ENCODE results near the gene SYNPR. TPM values are rescaled to one million over a fixed set of nuclear protein-coding genes. Genes with fewer than 3 reads are reported as not detected.

SYNPR gene
- total RNA-seq, 4 donors from 2014 or later = not detected

DNA sequence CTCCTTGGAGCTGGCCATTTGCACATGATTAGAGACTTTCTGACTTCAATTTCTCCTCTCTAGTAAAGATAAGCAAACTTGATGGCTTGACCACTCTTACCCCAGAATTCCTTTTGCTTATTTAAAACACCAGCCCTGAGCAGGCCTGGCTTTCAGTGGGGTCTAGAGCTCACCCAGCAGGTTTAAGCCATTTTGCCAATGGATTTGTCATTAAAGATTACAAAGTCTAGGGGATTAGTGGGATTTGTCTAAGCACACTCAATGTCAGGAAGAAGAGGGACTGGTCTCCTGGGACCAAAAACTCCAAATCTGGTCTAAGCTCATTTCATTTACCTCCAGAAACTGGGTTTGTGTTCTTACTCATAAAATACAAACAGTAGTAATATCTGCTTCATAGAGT, 317.1 kb downstream of the SYNPR start:
- DNase-seq = no peak
- TF ChIP-seq, protein P1, sequence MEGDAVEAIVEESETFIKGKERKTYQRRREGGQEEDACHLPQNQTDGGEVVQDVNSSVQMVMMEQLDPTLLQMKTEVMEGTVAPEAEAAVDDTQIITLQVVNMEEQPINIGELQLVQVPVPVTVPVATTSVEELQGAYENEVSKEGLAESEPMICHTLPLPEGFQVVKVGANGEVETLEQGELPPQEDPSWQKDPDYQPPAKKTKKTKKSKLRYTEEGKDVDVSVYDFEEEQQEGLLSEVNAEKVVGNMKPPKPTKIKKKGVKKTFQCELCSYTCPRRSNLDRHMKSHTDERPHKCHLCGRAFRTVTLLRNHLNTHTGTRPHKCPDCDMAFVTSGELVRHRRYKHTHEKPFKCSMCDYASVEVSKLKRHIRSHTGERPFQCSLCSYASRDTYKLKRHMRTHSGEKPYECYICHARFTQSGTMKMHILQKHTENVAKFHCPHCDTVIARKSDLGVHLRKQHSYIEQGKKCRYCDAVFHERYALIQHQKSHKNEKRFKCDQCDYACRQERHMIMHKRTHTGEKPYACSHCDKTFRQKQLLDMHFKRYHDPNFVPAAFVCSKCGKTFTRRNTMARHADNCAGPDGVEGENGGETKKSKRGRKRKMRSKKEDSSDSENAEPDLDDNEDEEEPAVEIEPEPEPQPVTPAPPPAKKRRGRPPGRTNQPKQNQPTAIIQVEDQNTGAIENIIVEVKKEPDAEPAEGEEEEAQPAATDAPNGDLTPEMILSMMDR (IDR thresholded peaks at IDR 0.05) = no peak
- no peak for TF ChIP-seq EP300 (IDR thresholded peaks at IDR 0.05; ENCODE audit: low read depth)
- no peak for TF ChIP-seq POLR2AphosphoS5 (IDR thresholded peaks at IDR 0.05)
- TF ChIP-seq POLR2A (IDR thresholded peaks at IDR 0.05) = no peak
- no peaks in the 10 kb centered on the region for H3K4me1 ChIP-seq
- H3K36me3 ChIP-seq = no peaks in the 10 kb centered on the region
- in situ Hi-C loops (cut with MboI; ENCODE audit: low pct_ligation_motif_present in 1 of 4, low pct_unique_long_range_greater_than_20kb in 1 of 4, low sequenced_read_pairs in 3 of 4) (no loop called here), intact Hi-C loops (cut with DNase I; ENCODE audit: low total_unique reads) (no loop called here)
- no peaks in the 10 kb centered on the region for H3K27me3 ChIP-seq
- no peak overlapping the region for H3K4me3 ChIP-seq
- no peaks in the 10 kb centered on the region for H3K9me3 ChIP-seq
- H3K27ac ChIP-seq = no peak overlapping the region

DNA sequence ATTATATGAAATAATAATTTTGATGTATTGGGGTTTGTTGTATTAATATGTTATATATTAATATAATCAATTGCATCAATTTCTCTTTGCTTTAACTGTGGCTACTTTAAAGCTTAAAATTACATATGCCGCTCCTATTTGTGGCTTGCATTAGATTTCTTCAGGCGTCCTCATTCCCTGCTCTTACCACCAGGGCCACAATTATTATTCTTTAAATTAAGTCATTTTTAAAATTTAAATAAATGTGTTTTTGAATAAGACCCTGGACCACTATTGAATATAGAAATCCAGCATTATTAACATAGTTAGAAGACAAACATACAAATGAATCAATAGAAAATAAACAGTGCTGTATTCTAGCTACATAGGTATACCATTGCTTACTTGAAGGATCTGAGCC, 318.9 kb downstream of the SYNPR start:
- no peak for DNase-seq
- H3K36me3 ChIP-seq = no peaks in the 10 kb centered on the region
- no peak overlapping the region for H3K4me3 ChIP-seq
- H3K27me3 ChIP-seq = no peaks in the 10 kb centered on the region
- TF ChIP-seq, protein P1 (IDR thresholded peaks at IDR 0.05) = no peak
- TF ChIP-seq POLR2A (IDR thresholded peaks at IDR 0.05) (no peak), EP300 (IDR thresholded peaks at IDR 0.05; ENCODE audit: low read depth) (no peak), POLR2AphosphoS5 (IDR thresholded peaks at IDR 0.05) (no peak)
- no peaks in the 10 kb centered on the region for H3K9me3 ChIP-seq
- H3K4me1 ChIP-seq = no peaks in the 10 kb centered on the region
- no peak overlapping the region for H3K27ac ChIP-seq
- intact Hi-C loops (cut with DNase I; ENCODE audit: low total_unique reads) = no loop called here
- in situ Hi-C loops (cut with MboI; ENCODE audit: low pct_ligation_motif_present in 1 of 4, low pct_unique_long_range_greater_than_20kb in 1 of 4, low sequenced_read_pairs in 3 of 4) = no loop called here
- WGBS, 2 donors (ENCODE audit: low coverage in 1 of 2) = 81 to 86% methylated on average over 2 of the region's 2 CpGs

DNA sequence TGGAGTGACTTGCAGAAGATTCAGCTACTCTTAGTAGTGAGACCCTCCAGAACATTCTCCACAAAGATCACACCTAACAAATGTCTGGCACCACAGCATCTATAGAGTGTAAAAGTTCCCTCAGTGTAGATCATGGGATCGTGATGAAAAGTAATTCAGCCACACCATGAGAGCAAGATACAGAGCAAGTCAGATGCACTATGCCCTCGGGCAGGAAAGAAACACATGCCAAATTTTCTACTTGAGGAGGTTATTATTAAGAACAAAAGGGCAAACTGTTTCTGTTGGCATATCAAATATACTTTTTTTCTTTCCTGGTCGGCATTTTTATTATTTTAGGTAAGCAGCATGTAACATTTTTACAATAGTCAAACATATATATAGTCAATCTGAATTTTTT, 329.6 kb downstream of the SYNPR start:
- no peaks in the 10 kb centered on the region for H3K4me1 ChIP-seq

DNA sequence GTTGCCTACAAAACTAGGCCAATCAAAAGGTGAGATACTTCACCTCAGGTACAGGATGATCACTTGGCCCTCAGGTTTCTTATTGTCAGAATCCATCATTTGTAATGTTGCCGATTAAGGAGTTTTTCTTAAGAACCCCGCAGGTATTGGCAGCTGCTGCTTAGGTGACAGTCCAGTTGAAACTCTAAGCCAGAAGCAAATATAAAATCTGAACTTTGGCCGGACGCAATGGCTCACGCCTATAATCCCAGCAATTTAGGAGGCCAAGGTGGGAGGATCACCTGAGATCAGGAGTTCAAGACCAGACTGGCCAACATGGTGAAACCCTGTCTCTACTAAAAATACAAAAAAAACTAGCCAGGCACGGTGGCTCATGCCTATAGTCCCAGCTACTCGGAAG, 331.3 kb downstream of the SYNPR start:
- H3K27ac ChIP-seq = no peak overlapping the region
- no peaks in the 10 kb centered on the region for H3K9me3 ChIP-seq
- intact Hi-C loops (cut with DNase I; ENCODE audit: low total_unique reads) (no loop called here), in situ Hi-C loops (cut with MboI; ENCODE audit: low pct_ligation_motif_present in 1 of 4, low pct_unique_long_range_greater_than_20kb in 1 of 4, low sequenced_read_pairs in 3 of 4) (no loop called here)
- H3K4me1 ChIP-seq = no peaks in the 10 kb centered on the region
- DNase-seq = no peak
- H3K4me3 ChIP-seq = no peak overlapping the region
- H3K36me3 ChIP-seq = no peaks in the 10 kb centered on the region
- 82 to 84% methylated on average over 7 of the region's 7 CpGs for WGBS, 2 donors (ENCODE audit: low coverage in 1 of 2)
- no peak for TF ChIP-seq EP300 (IDR thresholded peaks at IDR 0.05; ENCODE audit: low read depth)
- TF ChIP-seq POLR2AphosphoS5 (IDR thresholded peaks at IDR 0.05) = no peak
- TF ChIP-seq, protein P1 (IDR thresholded peaks at IDR 0.05) = no peak
- TF ChIP-seq POLR2A (IDR thresholded peaks at IDR 0.05) = no peak
- H3K27me3 ChIP-seq = no peaks in the 10 kb centered on the region

More for the DNA sequence above, 329.6 kb downstream of the SYNPR start:
- no peak overlapping the region for H3K4me3 ChIP-seq
- H3K27me3 ChIP-seq = no peaks in the 10 kb centered on the region
- no peaks in the 10 kb centered on the region for H3K36me3 ChIP-seq
- DNase-seq = no peak
- no peak overlapping the region for H3K27ac ChIP-seq
- 46 to 54% methylated on average over 2 to 3 of the region's 3 CpGs for WGBS, 2 donors (ENCODE audit: low coverage in 1 of 2)
- H3K9me3 ChIP-seq = no peaks in the 10 kb centered on the region
- in situ Hi-C loops (cut with MboI; ENCODE audit: low pct_ligation_motif_present in 1 of 4, low pct_unique_long_range_greater_than_20kb in 1 of 4, low sequenced_read_pairs in 3 of 4) (no loop called here), intact Hi-C loops (cut with DNase I; ENCODE audit: low total_unique reads) (no loop called here)
- no peak for TF ChIP-seq POLR2AphosphoS5 (IDR thresholded peaks at IDR 0.05)
- TF ChIP-seq, protein P1 (IDR thresholded peaks at IDR 0.05) = no peak
- no peak for TF ChIP-seq POLR2A (IDR thresholded peaks at IDR 0.05)
- no peak for TF ChIP-seq EP300 (IDR thresholded peaks at IDR 0.05; ENCODE audit: low read depth)
